CD4-positive, alpha-beta T cell (primary cell): ENCODE data around the gene NFKB1. TPM values are rescaled to one million over a fixed set of nuclear protein-coding genes. Genes with fewer than 3 reads are reported as not detected.

Source experiments
- ATAC-seq: fragments of 200-7000 bp; cut with Tn5 transposase; one replicate; pipeline ENCODE4 v1.10.0; 2022; ENCODE audit warnings: mild to moderate bottlenecking; ENCODE audit not compliant: poor library complexity
- CTCF ChIA-PET: fragments of 350-600 bp; sonication (Branson Sonifier 250); formaldehyde crosslinking; loops from one replicate; lab custom pipeline; 2021; ENCODE audit warnings: antibody characterized with exemption, inconsistent platforms; lab: Charles Lee
- POLR2A ChIA-PET: fragments of 350-600 bp; sonication (Branson Sonifier 250); formaldehyde crosslinking; loops from one replicate; lab custom pipeline; 2021; ENCODE audit warnings: antibody characterized with exemption, inconsistent platforms; lab: Charles Lee
- DNase-seq, 14 experiments: peaks; one replicate each; pipeline ENCODE4 v3.0.0-alpha.2; 2013 to 2020; ENCODE audit warnings: mixed read lengths in 2 of 14
- H3K27ac ChIP-seq, 2 donors: one replicate each; pipeline versions ENCODE4 v1.5.1 to v1.7.0; 2013; ENCODE audit warnings: low read length in 2 of 2, low read depth in 1 of 2, mild to moderate bottlenecking in 1 of 2
- H3K27me3 ChIP-seq, 2 experiments: 1 replicate in 1 of 2; 2 replicates in 1 of 2; pipeline versions ENCODE4 v1.6.1 to v1.7.0; 2013; ENCODE audit warnings: low read length in 2 of 2, control low read depth in 1 of 2, mild to moderate bottlenecking in 1 of 2, moderate library complexity in 1 of 2; ENCODE audit not compliant: insufficient read depth in 2 of 2, control insufficient read depth in 1 of 2
- H3K36me3 ChIP-seq: one replicate; pipeline ENCODE4 v1.6.1; 2013; ENCODE audit warnings: low read length, control low read depth; ENCODE audit not compliant: insufficient read depth
- H3K4me1 ChIP-seq: one replicate; pipeline ENCODE4 v1.6.1; 2013; ENCODE audit warnings: low read length, control low read depth; ENCODE audit not compliant: insufficient read depth
- H3K4me3 ChIP-seq: one replicate; pipeline ENCODE4 v1.5.1; 2013; ENCODE audit warnings: mild to moderate bottlenecking, low read length, moderate library complexity
- H3K9me3 ChIP-seq, 2 experiments: 1 replicate in 1 of 2; 2 replicates in 1 of 2; pipeline versions ENCODE4 v1.6.1 to v1.7.0; 2013; ENCODE audit warnings: low read length in 2 of 2, mild to moderate bottlenecking in 2 of 2, control low read depth in 1 of 2, moderate library complexity in 1 of 2; ENCODE audit not compliant: control insufficient read depth in 1 of 2, insufficient read depth in 1 of 2
- H3K27ac Mint-ChIP-seq: one replicate; pipeline ENCODE4 v1.8.0; 2020; ENCODE audit warnings: mixed read lengths
- H3K27me3 Mint-ChIP-seq: one replicate; pipeline ENCODE4 v1.8.0; 2021; ENCODE audit warnings: mixed read lengths
- H3K36me3 Mint-ChIP-seq: one replicate; pipeline ENCODE4 v1.8.0; 2021; ENCODE audit warnings: low read depth, mixed read lengths
- H3K4me1 Mint-ChIP-seq: one replicate; pipeline ENCODE4 v1.8.0; 2021; ENCODE audit warnings: low read depth, mixed read lengths
- H3K4me3 Mint-ChIP-seq: one replicate; pipeline ENCODE4 v1.8.0; 2020; ENCODE audit warnings: mild to moderate bottlenecking, mixed read lengths
- H3K9me3 Mint-ChIP-seq: one replicate; pipeline ENCODE4 v1.8.0; 2020; ENCODE audit warnings: mixed read lengths
- CTCF ChIP-seq: fragments of 200-600 bp; IDR thresholded peaks from one replicate; pipeline ENCODE4 v1.8.0; 2022; ENCODE audit warnings: antibody characterized with exemption, mild to moderate bottlenecking
- intact Hi-C, 2 experiments: fragments of 100-400 bp; cut with DNase I in 1 of 2; cut with micrococcal nuclease in 1 of 2; formaldehyde crosslinking; loops; one replicate each; pipeline versions ENCODE4 v1.15.1 to v1.9.0; 2023 to 2025; cut with DNase I, micrococcal nuclease
- total RNA-seq, 174 experiments: library from RNA in 2 of 174; stranded (reverse) in 2 of 174; gene quantifications; one replicate each; pipeline ENCODE4 v1.2.3 and lab custom pipeline; 2021 to 2026

The NFKB1 gene
- total RNA-seq, 2 experiments from 2014 or later: 134 TPM

DNA sequence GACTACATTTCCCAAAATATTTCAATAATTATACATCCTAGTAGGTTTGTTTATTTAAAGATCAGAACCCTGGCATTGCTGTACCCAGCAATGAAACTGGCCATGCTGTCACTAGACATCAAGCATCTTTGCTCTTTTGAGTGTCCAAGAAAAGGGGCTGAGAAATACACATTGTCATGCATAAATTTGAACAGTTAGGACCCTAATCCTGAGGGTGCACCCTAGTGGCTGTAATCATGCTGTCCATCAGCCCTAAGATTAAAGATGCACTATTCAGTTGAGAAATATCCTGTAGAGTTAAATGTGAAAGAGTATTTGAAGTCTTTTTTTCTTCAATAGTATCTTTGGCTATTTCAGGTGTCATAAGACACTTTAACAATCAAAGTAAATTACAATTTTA lies 108.8 kb downstream of the NFKB1 start:
- Mint-ChIP-seq H3K27ac (no peak overlapping the region), H3K9me3 (no peaks in the 10 kb centered on the region), H3K4me1 (peaks cover 74% of the 10 kb centered on the region), H3K4me3 (no peak overlapping the region), H3K27me3 (no peaks in the 10 kb centered on the region), H3K36me3 (peaks cover 96% of the 10 kb centered on the region)
- Histone ChIP-seq H3K4me3 (no peak overlapping the region), H3K27me3 (no peaks in the 10 kb centered on the region), H3K36me3 (peaks cover 86% of the 10 kb centered on the region), H3K27ac (no peak overlapping the region), H3K4me1 (peaks cover 42% of the 10 kb centered on the region), H3K9me3 (no peaks in the 10 kb centered on the region)
- ChIA-PET CTCF (interaction anchor here (1.4 kb wide), 1 partner anchor 22 kb away, joined by 3 read pairs; no protein-coding TSS in a partner anchor), POLR2A (no interaction called here)
- intact Hi-C loops: loop anchor here (5.0 kb wide), 2 partner anchors 108 to 263 kb away; partner anchors contain the start of genes NFKB1 (in 1 of the 2) and SLC39A8 (in 1 of the 2)
- ATAC-seq: no peak
- DNase-seq: no peak
- TF ChIP-seq CTCF: no peak

- H3K4me3 Mint-ChIP-seq: no peak overlapping the region
- H3K9me3 Mint-ChIP-seq: no peaks in the 10 kb centered on the region
- DNase-seq (no peak), ATAC-seq (no peak)
- H3K36me3 ChIP-seq: peaks cover 86% of the 10 kb centered on the region
- H3K9me3 ChIP-seq: no peaks in the 10 kb centered on the region
- H3K27ac ChIP-seq: peak overlapping the region in 1 of 2 donors; percentile 25
- peaks cover 73% of the 10 kb centered on the region for H3K4me1 Mint-ChIP-seq
- no peaks in the 10 kb centered on the region for H3K27me3 ChIP-seq
- no peak for TF ChIP-seq CTCF
- H3K36me3 Mint-ChIP-seq: peaks cover 96% of the 10 kb centered on the region
- no peaks in the 10 kb centered on the region for H3K27me3 Mint-ChIP-seq
- H3K4me1 ChIP-seq: peaks cover 45% of the 10 kb centered on the region
- CTCF ChIA-PET: interaction anchor here (1.4 kb wide), 1 partner anchor 22 kb away, joined by 3 read pairs; no protein-coding TSS in a partner anchor
- peak overlapping the region; percentile 88 for H3K27ac Mint-ChIP-seq
- no peak overlapping the region for H3K4me3 ChIP-seq
- intact Hi-C loops: loop anchor here (5.0 kb wide), 2 partner anchors 108 to 263 kb away; partner anchors contain the start of genes NFKB1 (in 1 of the 2) and SLC39A8 (in 1 of the 2)
- POLR2A ChIA-PET: interaction anchor here (1.4 to 3.1 kb wide), 2 partner anchors 12 to 20 kb away, joined by 4 to 14 read pairs; no protein-coding TSS in a partner anchor
Observed at GRCh38 chr4:102610476-102610875, 109.3 kb downstream of the NFKB1 start.

DNA sequence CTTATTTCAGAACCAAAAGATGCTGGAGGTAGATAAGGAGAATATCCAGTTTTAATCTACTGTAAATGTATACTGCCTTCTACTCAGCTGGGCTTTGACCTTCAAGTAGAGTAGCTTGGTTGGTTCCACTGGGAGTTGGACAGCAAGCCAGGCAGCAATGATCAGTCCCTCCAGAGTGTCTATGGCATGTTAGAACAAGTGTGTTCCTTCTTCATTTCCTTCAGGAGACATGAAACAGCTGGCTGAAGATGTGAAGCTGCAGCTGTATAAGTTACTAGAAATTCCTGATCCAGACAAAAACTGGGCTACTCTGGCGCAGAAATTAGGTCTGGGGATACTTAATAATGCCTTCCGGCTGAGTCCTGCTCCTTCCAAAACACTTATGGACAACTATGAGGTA lies 111.1 kb downstream of the NFKB1 start:
- Histone ChIP-seq H3K9me3 (no peaks in the 10 kb centered on the region), H3K27ac (peak overlapping the region; percentile 81 to 90), H3K27me3 (no peaks in the 10 kb centered on the region), H3K4me1 (peaks cover 51% of the 10 kb centered on the region), H3K4me3 (peak overlapping the region; percentile 52), H3K36me3 (peaks cover 85% of the 10 kb centered on the region)
- ChIA-PET CTCF (interaction anchor here (1.0 to 1.6 kb wide), 4 partner anchors 9 to 397 kb away, joined by 3 to 4 read pairs (median 4); no protein-coding TSS in a partner anchor), POLR2A (interaction anchor here (0.6 to 3.2 kb wide), 8 partner anchors 8 to 463 kb away, joined by 3 to 19 read pairs (median 6); partner anchors contain the start of genes NFKB1 and UBE2D3)
- Mint-ChIP-seq H3K27ac (peak overlapping the region; percentile 88), H3K4me1 (peaks cover 77% of the 10 kb centered on the region), H3K36me3 (peaks cover 98% of the 10 kb centered on the region), H3K4me3 (peak overlapping the region; percentile 79), H3K9me3 (no peaks in the 10 kb centered on the region), H3K27me3 (no peaks in the 10 kb centered on the region)
- ATAC-seq (no peak), DNase-seq (no peak)
- intact Hi-C loops: loop anchor here (1.0 to 5.0 kb wide), 4 partner anchors 18 to 265 kb away; partner anchors contain the start of genes NFKB1 (in 1 of the 2), SLC39A8 (in 1 of the 2) and UBE2D3 (in 1 of the 2)
- no peak for TF ChIP-seq CTCF
